Hepatocyte (in vitro differentiated cells): Measurements from ENCODE around the gene CARM1.

ENCODE experiments used
- EZH2 ChIP-seq: fragments of 200-600 bp; sonication (generic); IDR thresholded peaks from 2 replicates; pipeline ENCODE4 v1.6.1; 2016; ENCODE audit warnings: antibody characterized with exemption, mild to moderate bottlenecking, borderline replicate concordance
- TF ChIP-seq, protein P1 (sequence below): fragments of 200-600 bp; sonication (generic); IDR thresholded peaks from 2 replicates; pipeline ENCODE4 v1.5.1; 2016; ENCODE audit warnings: antibody characterized with exemption, mild to moderate bottlenecking; ENCODE audit not compliant: poor library complexity

DNA sequence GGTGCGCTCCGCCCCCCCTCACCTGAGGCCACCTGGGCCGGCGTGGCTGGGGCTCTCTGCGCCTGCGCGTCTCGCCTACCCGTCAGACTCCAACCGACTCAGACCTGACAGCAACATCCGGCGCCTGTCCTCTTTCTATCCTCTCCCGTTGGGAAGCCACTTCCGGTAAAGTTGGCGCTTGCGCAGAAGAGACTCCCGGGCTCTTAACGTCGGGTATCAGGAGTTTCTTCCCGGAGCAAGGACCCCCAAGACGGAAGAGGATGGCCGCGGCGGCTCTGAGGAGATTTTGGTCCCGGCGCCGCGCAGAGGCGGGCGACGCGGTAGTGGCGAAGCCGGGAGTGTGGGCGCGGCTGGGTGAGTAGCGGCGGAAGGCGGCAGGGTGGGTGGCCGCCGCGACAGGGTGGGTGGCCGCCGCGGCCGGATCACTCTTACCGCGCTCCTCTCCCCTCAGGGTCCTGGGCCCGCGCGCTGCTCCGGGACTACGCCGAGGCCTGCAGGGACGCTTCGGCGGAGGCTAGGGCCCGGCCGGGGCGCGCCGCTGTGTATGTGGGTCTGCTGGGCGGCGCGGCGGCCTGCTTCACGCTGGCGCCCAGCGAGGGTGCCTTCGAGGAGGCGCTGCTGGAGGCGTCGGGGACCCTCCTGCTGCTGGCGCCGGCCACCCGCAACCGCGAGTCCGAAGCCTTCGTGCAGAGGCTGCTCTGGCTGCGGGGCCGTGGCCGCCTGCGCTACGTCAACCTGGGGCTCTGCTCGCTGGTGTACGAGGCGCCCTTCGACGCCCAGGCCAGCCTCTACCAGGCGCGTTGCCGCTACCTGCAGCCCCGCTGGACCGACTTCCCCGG, 57.4 kb downstream of the CARM1 start, which contains the start of the genes TIMM29 and YIPF2:
- TF ChIP-seq, protein P1, sequence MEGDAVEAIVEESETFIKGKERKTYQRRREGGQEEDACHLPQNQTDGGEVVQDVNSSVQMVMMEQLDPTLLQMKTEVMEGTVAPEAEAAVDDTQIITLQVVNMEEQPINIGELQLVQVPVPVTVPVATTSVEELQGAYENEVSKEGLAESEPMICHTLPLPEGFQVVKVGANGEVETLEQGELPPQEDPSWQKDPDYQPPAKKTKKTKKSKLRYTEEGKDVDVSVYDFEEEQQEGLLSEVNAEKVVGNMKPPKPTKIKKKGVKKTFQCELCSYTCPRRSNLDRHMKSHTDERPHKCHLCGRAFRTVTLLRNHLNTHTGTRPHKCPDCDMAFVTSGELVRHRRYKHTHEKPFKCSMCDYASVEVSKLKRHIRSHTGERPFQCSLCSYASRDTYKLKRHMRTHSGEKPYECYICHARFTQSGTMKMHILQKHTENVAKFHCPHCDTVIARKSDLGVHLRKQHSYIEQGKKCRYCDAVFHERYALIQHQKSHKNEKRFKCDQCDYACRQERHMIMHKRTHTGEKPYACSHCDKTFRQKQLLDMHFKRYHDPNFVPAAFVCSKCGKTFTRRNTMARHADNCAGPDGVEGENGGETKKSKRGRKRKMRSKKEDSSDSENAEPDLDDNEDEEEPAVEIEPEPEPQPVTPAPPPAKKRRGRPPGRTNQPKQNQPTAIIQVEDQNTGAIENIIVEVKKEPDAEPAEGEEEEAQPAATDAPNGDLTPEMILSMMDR, result no peak
- TF ChIP-seq EZH2, result no peak
